ENCODE data around the gene TPGS2. TPM values are rescaled to one million over a fixed set of nuclear protein-coding genes. Genes with fewer than 3 reads are reported as not detected.
"Not testable (repeated sequence)": the region's sequence is repeated elsewhere in the genome, so short reads cannot be mapped to it uniquely, and the experiment has no call there.

TPGS2 gene
- total RNA-seq, 1 experiment from 2014 or later, result 93.3 TPM

DNA sequence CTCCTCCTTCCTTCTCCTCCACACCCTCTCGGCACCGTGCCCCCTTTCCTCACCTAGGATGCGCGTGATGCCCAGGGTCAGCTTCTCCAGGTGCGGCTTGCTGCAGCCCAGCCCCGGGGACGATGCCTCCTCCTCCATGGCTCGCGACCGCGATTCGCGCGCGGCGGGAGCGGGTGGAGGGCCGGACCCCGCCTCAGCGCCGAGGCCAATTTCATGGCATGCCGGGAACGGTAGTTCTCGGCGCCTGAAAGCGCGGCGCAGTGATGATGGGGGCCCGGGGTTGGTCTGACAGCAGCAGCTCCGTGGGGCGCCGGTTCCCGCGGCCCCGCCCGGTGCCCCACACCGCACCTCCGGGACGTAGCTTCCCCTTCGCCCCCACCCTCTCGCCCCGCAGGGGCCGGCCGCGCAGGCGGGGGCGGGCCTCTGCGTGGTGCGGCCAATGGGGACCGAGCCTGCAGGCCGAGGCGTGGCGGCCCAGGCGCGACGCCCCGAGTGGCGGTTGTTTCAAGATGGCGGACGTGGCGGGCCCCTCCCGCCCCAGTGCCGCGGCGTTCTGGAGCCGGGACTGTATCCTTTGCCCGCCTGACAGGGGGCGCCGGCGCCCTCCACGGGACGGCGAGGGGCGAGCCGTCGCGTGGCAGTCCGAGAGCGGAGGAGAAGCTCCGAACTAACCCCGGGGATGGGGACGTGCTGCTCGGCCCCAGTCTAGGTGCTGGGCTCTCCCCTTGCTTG lies at the start of gene TPGS2, which contains the start of gene KIAA1328 (continued):
- TF ChIP-seq SP1 (IDR thresholded peaks at IDR 0.05; ENCODE audit: low read depth) (no peak), POLR2A (IDR thresholded peaks at IDR 0.05; ENCODE audit: borderline replicate concordance, extremely low read depth, insufficient read depth, insufficient read length) (peak; percentile 29), EZH2 (IDR thresholded peaks at IDR 0.05) (no peak)
- TF ChIP-seq, protein P1, sequence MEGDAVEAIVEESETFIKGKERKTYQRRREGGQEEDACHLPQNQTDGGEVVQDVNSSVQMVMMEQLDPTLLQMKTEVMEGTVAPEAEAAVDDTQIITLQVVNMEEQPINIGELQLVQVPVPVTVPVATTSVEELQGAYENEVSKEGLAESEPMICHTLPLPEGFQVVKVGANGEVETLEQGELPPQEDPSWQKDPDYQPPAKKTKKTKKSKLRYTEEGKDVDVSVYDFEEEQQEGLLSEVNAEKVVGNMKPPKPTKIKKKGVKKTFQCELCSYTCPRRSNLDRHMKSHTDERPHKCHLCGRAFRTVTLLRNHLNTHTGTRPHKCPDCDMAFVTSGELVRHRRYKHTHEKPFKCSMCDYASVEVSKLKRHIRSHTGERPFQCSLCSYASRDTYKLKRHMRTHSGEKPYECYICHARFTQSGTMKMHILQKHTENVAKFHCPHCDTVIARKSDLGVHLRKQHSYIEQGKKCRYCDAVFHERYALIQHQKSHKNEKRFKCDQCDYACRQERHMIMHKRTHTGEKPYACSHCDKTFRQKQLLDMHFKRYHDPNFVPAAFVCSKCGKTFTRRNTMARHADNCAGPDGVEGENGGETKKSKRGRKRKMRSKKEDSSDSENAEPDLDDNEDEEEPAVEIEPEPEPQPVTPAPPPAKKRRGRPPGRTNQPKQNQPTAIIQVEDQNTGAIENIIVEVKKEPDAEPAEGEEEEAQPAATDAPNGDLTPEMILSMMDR (IDR thresholded peaks at IDR 0.05 in 2 of 3, conservative IDR thresholded peaks at IDR 0.05 in 1 of 3; ENCODE audit: borderline replicate concordance in 1 of 3, insufficient read depth in 1 of 3, low read depth in 2 of 3, low read length in 2 of 3), result peak; percentile 34 to 46 (median 39); a peak in 4 of 6 replicates

DNA sequence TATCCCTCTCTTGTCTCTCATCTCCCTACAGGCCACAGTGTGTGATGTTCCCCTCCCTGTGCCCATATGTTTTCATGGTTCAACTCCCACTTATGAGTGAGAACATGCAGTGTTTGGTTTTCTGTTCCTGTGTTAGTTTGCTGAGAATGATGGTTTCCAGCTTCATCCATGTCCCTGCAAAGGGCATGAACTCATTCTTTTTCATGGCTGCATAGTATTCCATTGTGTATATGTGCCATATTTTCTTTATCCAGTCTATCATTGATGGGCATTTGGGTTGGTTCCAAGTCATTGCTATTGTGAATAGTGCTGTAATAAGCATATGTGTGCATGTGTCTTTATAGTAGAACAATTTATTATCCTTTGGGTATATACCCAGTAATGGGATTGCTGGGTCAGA lies 45.0 kb upstream of the TPGS2 start:
- intact Hi-C loops (cut with micrococcal nuclease); POLR2A ChIA-PET; H3K79me2 ChIP-seq (ENCODE audit: insufficient read depth, low read length); CTCF ChIA-PET; ATAC-seq; H3K9me2 ChIP-seq (ENCODE audit: insufficient read depth); H3K9ac ChIP-seq (ENCODE audit: low read length); H3K9me3 ChIP-seq (ENCODE audit: control insufficient read depth in 1 of 2, insufficient read depth in 1 of 2, low read depth in 1 of 2, low read length in 2 of 2); H3K27me3 ChIP-seq (ENCODE audit: insufficient read depth, low read length); H3K36me3 ChIP-seq (ENCODE audit: control insufficient read depth in 1 of 2, insufficient read depth in 2 of 2, low read length in 2 of 2); DNase-seq (ENCODE audit: low read depth, low spot score); H3K27ac ChIP-seq (ENCODE audit: low read depth, low read length); BruUV-seq (replicated peaks); H3K4me3 ChIP-seq (replicated peaks in 1 of 2; ENCODE audit: low read depth in 1 of 2, low read length in 2 of 2); H3K4me1 ChIP-seq (ENCODE audit: control insufficient read depth in 1 of 2, insufficient read depth in 2 of 2, low read length in 2 of 2); H4K20me1 ChIP-seq (ENCODE audit: insufficient read depth); H3K4me2 ChIP-seq (ENCODE audit: low read length); RAD21 ChIA-PET (ENCODE audit: low non-redundant PET in 1 of 2, low total read pairs in 2 of 2, uncharacterized antibody in 2 of 2, unreplicated experiment in 2 of 2); H2AFZ ChIP-seq (ENCODE audit: low read depth, low read length, poor library complexity, severe bottlenecking): not testable (repeated sequence)

DNA sequence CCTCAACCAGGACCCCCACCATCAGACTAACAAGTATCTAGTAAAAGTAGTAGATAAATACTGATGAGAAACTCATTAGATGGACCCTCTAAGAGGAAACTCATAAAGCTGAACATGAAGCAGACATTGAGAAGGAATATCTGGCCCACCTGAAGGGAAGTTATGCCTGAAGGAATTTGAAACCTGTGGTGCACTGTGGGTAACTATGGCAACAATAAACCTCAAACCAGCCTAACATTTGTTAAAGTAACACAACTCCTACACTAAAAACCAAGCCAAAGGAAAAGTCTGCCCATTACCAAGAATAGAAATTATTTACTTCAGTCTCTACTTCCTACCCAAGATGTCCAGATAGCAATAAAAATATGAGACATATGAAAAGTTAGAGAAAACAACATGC lies 43.5 kb upstream of the TPGS2 start:
- no TSS peak for BruUV-seq (replicated peaks)
- RAD21 ChIA-PET (ENCODE audit: low non-redundant PET in 1 of 2, low total read pairs in 2 of 2, uncharacterized antibody in 2 of 2, unreplicated experiment in 2 of 2), result no interaction called here

More for the DNA sequence above, 43.5 kb upstream of the TPGS2 start:
- TF ChIP-seq, protein P1 (IDR thresholded peaks at IDR 0.05 in 2 of 3, conservative IDR thresholded peaks at IDR 0.05 in 1 of 3; ENCODE audit: borderline replicate concordance in 1 of 3, insufficient read depth in 1 of 3, low read depth in 2 of 3, low read length in 2 of 3), result no peak
- TF ChIP-seq YY1 (IDR thresholded peaks at IDR 0.05; ENCODE audit: extremely low read depth, insufficient replicate concordance, low read depth, low read length) (no peak), POLR2A (IDR thresholded peaks at IDR 0.05; ENCODE audit: borderline replicate concordance, extremely low read depth, insufficient read depth, insufficient read length) (no peak)
- TF ChIP-seq, protein P2, sequence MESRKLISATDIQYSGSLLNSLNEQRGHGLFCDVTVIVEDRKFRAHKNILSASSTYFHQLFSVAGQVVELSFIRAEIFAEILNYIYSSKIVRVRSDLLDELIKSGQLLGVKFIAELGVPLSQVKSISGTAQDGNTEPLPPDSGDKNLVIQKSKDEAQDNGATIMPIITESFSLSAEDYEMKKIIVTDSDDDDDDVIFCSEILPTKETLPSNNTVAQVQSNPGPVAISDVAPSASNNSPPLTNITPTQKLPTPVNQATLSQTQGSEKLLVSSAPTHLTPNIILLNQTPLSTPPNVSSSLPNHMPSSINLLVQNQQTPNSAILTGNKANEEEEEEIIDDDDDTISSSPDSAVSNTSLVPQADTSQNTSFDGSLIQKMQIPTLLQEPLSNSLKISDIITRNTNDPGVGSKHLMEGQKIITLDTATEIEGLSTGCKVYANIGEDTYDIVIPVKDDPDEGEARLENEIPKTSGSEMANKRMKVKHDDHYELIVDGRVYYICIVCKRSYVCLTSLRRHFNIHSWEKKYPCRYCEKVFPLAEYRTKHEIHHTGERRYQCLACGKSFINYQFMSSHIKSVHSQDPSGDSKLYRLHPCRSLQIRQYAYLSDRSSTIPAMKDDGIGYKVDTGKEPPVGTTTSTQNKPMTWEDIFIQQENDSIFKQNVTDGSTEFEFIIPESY (IDR thresholded peaks at IDR 0.05; ENCODE audit: extremely low read depth, insufficient replicate concordance, low read length), result no peak
- H3K4me1 ChIP-seq (ENCODE audit: control insufficient read depth in 1 of 2, insufficient read depth in 2 of 2, low read length in 2 of 2), result 0 out of 4 replicates have a peak, but pooled peaks cover 0 to 3% of the 10 kb centered on the region in 2 experiments
- DNase-seq (ENCODE audit: low read depth, low spot score) (no peak), ATAC-seq (no peak)
- H4K20me1 ChIP-seq (ENCODE audit: insufficient read depth), result no peaks in the 10 kb centered on the region
- no peak overlapping the region for H3K27ac ChIP-seq (ENCODE audit: low read depth, low read length)
- H2AFZ ChIP-seq (ENCODE audit: low read depth, low read length, poor library complexity, severe bottlenecking), result no peak overlapping the region
- H3K4me2 ChIP-seq (ENCODE audit: low read length), result no peak overlapping the region
- ChIA-PET CTCF (no interaction called here), POLR2A (no interaction called here)
- intact Hi-C loops (cut with micrococcal nuclease), result no loop called here
- no peaks in the 10 kb centered on the region for H3K9me2 ChIP-seq (ENCODE audit: insufficient read depth)
- H3K79me2 ChIP-seq (ENCODE audit: insufficient read depth, low read length), result no peaks in the 10 kb centered on the region
- no peaks in the 10 kb centered on the region for H3K36me3 ChIP-seq (ENCODE audit: control insufficient read depth in 1 of 2, insufficient read depth in 2 of 2, low read length in 2 of 2)
- H3K27me3 ChIP-seq (ENCODE audit: insufficient read depth, low read length), result no peaks in the 10 kb centered on the region
- no peak overlapping the region for H3K4me3 ChIP-seq (replicated peaks in 1 of 2; ENCODE audit: low read depth in 1 of 2, low read length in 2 of 2)
- no peak overlapping the region for H3K9ac ChIP-seq (ENCODE audit: low read length)
- no peaks in the 10 kb centered on the region for H3K9me3 ChIP-seq (ENCODE audit: control insufficient read depth in 1 of 2, insufficient read depth in 1 of 2, low read depth in 1 of 2, low read length in 2 of 2)

All from HCT116 (cell line).